ENCODE results near the gene OR8G1. TPM values are rescaled to one million over a fixed set of nuclear protein-coding genes. Genes with fewer than 3 reads are reported as not detected.

OR8G1 gene
- total RNA-seq, 1 donor from 2014 or later, result not detected

Other genes with a start within 250 kb of the OR8G1 start
- not detected for gene OR10G6, start 245.9 kb upstream of the OR8G1 start, total RNA-seq
- gene OR10G4, start 228.1 kb upstream of the OR8G1 start, total RNA-seq, result not detected
- not detected for gene OR10G9, start 218.1 kb upstream of the OR8G1 start, total RNA-seq
- not detected for gene OR10G8, start 214.3 kb upstream of the OR8G1 start, total RNA-seq
- not detected for gene OR10G7, start 199.8 kb upstream of the OR8G1 start, total RNA-seq
- 11.0 TPM for gene VWA5A, start 125.6 kb upstream of the OR8G1 start, total RNA-seq
- gene OR10D3, start 57.8 kb upstream of the OR8G1 start, total RNA-seq, result not detected
- gene OR8G5, start 15.3 kb downstream of the OR8G1 start, total RNA-seq, result not detected
- gene OR8D1, start 72.9 kb downstream of the OR8G1 start, total RNA-seq, result not detected
- gene OR8D2, start 79.1 kb downstream of the OR8G1 start, total RNA-seq, result not detected
- not detected for gene OR8B2, start 143.4 kb downstream of the OR8G1 start, total RNA-seq
- gene OR8B3, start 157.9 kb downstream of the OR8G1 start, total RNA-seq, result not detected
- not detected for gene OR8B4, start 183.8 kb downstream of the OR8G1 start, total RNA-seq
- not detected for gene OR8B8, start 204.6 kb downstream of the OR8G1 start, total RNA-seq

All from frontal cortex (tissue), 1 donor.